DND-41 (cell line): ENCODE measurements around the gene ADCY2.

Experiments used
- ATAC-seq: fragments of 200-7000 bp; cut with Tn5 transposase; 3 replicates; pipeline ENCODE4 v1.9.1; 2021; ENCODE audit warnings: low read depth; ENCODE audit not compliant: insufficient read depth
- DNase-seq: peaks from one replicate; pipeline ENCODE4 v3.0.0-alpha.2; 2020
- H2AFZ ChIP-seq: 2 replicates; pipeline ENCODE4 v1.6.0; 2012; ENCODE audit warnings: low read depth, low read length
- H3K27ac ChIP-seq: 2 replicates; pipeline ENCODE4 v1.5.1; 2012; ENCODE audit warnings: low read length, inconsistent platforms
- H3K27me3 ChIP-seq: fragments of 200-600 bp; sonication (generic); 2 replicates; pipeline ENCODE4 v1.6.0; 2012; ENCODE audit warnings: low read length, mild to moderate bottlenecking, inconsistent platforms; ENCODE audit not compliant: insufficient read depth, poor library complexity
- H3K36me3 ChIP-seq: 2 replicates; pipeline ENCODE4 v1.5.1; 2012; ENCODE audit warnings: low read length, inconsistent platforms; ENCODE audit not compliant: insufficient read depth
- H3K4me1 ChIP-seq: 2 replicates; pipeline ENCODE4 v1.5.1; 2012; ENCODE audit warnings: mild to moderate bottlenecking, low read length; ENCODE audit not compliant: insufficient read depth
- H3K4me2 ChIP-seq: 2 replicates; pipeline ENCODE4 v1.6.0; 2012; ENCODE audit warnings: mild to moderate bottlenecking, moderate library complexity, low read length, inconsistent platforms; ENCODE audit not compliant: insufficient read depth
- H3K4me3 ChIP-seq, 2 experiments: fragments of 200-600 bp in 1 of 2; shearing (Covaris generic) in 1 of 2; 2 replicates each; pipeline ENCODE4 v1.5.1; 2012 to 2016; ENCODE audit warnings: inconsistent platforms in 2 of 2, low read length in 2 of 2, mild to moderate bottlenecking in 2 of 2, low read depth in 1 of 2, moderate library complexity in 1 of 2
- H3K79me2 ChIP-seq: 2 replicates; pipeline ENCODE4 v1.6.0; 2012; ENCODE audit warnings: low read length, inconsistent platforms; ENCODE audit not compliant: insufficient read depth
- H3K9ac ChIP-seq: 2 replicates; pipeline ENCODE4 v1.6.0; 2012; ENCODE audit warnings: low read depth, mild to moderate bottlenecking, inconsistent platforms, low read length, moderate library complexity
- H3K9me3 ChIP-seq: 2 replicates; pipeline ENCODE4 v1.5.1; 2012; ENCODE audit warnings: low read length, moderate library complexity, mild to moderate bottlenecking, inconsistent platforms; ENCODE audit not compliant: insufficient read depth, severe bottlenecking
- H4K20me1 ChIP-seq: 2 replicates; pipeline ENCODE4 v1.6.0; 2012; ENCODE audit warnings: low read length; ENCODE audit not compliant: insufficient read depth
- EZH2 ChIP-seq: IDR thresholded peaks from 3 replicates; pipeline ENCODE4 v1.6.1; 2012; ENCODE audit warnings: borderline replicate concordance, low read depth, mild to moderate bottlenecking, moderate library complexity, low read length, inconsistent platforms; ENCODE audit not compliant: severe bottlenecking
- TF ChIP-seq, protein P1 (sequence below): IDR thresholded peaks from 2 replicates; pipeline ENCODE4 v1.5.1; 2012; ENCODE audit warnings: borderline replicate concordance, low read length, moderate library complexity, mild to moderate bottlenecking; ENCODE audit not compliant: poor library complexity, severe bottlenecking; ENCODE audit errors: extremely low read depth

Gene ADCY2

DNA sequence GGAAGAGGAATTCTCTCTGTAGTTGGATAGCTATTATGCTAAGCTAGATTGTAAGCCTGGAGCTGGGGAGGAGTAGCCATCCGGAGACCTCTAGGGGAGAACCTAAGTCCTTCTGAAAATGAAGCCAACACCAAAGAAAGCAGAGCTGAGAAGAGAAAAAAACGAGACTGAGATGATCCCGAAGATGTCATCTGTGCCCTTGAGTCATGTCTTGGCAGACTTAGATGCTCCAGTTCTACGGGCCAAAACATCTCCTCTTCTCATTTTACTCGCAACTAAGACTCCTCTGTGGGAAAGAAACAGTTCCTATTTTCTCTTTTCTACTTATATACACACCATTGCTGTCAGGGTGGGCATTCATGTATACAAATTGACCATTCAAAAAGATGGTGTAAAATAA, 34.3 kb upstream of the ADCY2 start:
- DNase-seq = no peak
- Histone ChIP-seq H3K27me3 (no peaks in the 10 kb centered on the region), H3K4me2 (no peak overlapping the region), H3K4me3 (no peak overlapping the region), H2AFZ (no peak overlapping the region), H3K9me3 (no peaks in the 10 kb centered on the region), H3K27ac (no peak overlapping the region), H4K20me1 (no peaks in the 10 kb centered on the region), H3K4me1 (no peaks in the 10 kb centered on the region), H3K36me3 (no peaks in the 10 kb centered on the region), H3K79me2 (no peaks in the 10 kb centered on the region), H3K9ac (no peak overlapping the region)
- ATAC-seq = no peak
- no peak for TF ChIP-seq EZH2
- TF ChIP-seq, protein P1, sequence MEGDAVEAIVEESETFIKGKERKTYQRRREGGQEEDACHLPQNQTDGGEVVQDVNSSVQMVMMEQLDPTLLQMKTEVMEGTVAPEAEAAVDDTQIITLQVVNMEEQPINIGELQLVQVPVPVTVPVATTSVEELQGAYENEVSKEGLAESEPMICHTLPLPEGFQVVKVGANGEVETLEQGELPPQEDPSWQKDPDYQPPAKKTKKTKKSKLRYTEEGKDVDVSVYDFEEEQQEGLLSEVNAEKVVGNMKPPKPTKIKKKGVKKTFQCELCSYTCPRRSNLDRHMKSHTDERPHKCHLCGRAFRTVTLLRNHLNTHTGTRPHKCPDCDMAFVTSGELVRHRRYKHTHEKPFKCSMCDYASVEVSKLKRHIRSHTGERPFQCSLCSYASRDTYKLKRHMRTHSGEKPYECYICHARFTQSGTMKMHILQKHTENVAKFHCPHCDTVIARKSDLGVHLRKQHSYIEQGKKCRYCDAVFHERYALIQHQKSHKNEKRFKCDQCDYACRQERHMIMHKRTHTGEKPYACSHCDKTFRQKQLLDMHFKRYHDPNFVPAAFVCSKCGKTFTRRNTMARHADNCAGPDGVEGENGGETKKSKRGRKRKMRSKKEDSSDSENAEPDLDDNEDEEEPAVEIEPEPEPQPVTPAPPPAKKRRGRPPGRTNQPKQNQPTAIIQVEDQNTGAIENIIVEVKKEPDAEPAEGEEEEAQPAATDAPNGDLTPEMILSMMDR = no peak

DNA sequence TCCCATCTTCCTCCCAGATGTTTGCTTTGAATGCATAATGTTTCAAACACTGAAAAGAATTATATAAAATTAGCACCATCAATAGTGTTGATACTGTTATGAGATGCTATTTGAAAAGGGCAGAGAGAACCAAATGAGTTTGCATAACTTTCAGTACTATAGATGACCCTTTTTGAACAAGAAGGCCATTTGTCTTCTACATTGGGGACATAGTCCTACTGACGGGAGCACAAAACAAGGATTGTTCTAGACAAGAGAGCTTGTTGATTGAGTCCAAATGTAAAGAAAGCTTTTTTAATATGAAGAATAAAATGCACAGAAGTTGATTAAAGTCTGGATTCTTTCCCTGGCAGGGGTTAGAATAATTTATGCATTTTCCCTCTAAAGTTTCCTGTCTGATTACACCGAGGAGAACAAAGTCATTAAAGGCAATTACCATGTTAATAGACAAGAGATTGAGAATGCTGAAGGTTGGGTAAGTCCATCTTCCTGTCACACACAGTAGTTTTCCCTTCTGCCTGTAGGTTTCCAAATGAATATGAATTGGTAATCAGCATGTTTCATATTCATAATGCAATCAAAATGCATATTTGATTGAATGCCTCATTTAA, 32.8 kb upstream of the ADCY2 start:
- Histone ChIP-seq H3K27me3 (no peaks in the 10 kb centered on the region), H3K4me1 (no peaks in the 10 kb centered on the region), H3K9me3 (no peaks in the 10 kb centered on the region), H3K4me2 (no peak overlapping the region), H3K36me3 (no peaks in the 10 kb centered on the region), H3K27ac (no peak overlapping the region), H3K79me2 (no peaks in the 10 kb centered on the region), H2AFZ (no peak overlapping the region), H3K9ac (no peak overlapping the region), H3K4me3 (no peak overlapping the region), H4K20me1 (no peaks in the 10 kb centered on the region)
- ATAC-seq = no peak
- TF ChIP-seq EZH2 = no peak
- TF ChIP-seq, protein P1 = no peak
- no peak for DNase-seq

DNA sequence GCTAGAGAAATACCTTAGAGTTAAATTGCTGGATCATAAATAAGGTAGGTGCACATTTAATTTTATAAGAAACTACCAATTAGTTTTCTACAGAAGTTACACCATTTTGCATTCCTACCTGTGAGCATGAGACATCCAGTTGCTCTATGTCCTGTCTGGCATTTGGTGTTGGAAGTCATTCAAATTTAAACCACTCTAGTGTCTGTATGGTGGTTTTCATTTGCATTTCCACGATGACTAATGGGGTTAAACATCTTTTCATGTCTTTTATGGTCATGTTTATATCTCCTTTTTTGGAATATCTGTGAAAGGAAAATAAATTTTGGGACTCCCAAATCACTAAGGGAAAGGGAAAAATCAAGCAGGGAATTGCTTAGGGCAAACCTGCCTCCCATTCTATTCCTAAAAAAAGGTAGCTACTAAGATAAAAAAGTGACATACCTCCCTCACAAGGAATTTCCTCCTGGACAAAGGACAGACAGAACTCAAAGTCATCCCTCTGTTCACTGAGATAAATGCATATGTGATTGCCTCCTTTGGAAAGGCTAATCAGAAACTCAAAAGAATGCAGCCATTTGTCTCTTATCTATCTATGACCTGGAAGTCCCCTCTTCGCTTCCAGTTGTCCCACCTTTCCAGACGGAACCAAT, 31.6 kb upstream of the ADCY2 start:
- no peak for DNase-seq
- no peaks in the 10 kb centered on the region for H3K4me1 ChIP-seq
- no peaks in the 10 kb centered on the region for H3K79me2 ChIP-seq
- no peak for ATAC-seq
- H3K4me3 ChIP-seq = no peak overlapping the region
- no peak overlapping the region for H3K9ac ChIP-seq
- no peak for TF ChIP-seq EZH2
- TF ChIP-seq, protein P1 = no peak
- H3K27ac ChIP-seq = no peak overlapping the region
- H4K20me1 ChIP-seq = no peaks in the 10 kb centered on the region
- no peaks in the 10 kb centered on the region for H3K9me3 ChIP-seq
- no peak overlapping the region for H2AFZ ChIP-seq
- H3K4me2 ChIP-seq = no peak overlapping the region
- no peaks in the 10 kb centered on the region for H3K36me3 ChIP-seq
- H3K27me3 ChIP-seq = no peaks in the 10 kb centered on the region
